Activated B cell treated with CpG ODN at 0.5 μM for 24 hours (primary cell): ENCODE measurements around the gene BCL2L14. TPM values are rescaled to one million over a fixed set of nuclear protein-coding genes. Genes with fewer than 3 reads are reported as not detected.
"Not testable (repeated sequence)": the region's sequence is repeated elsewhere in the genome, so short reads cannot be mapped to it uniquely, and the experiment has no call there.

Experiments used
- ATAC-seq: fragments of 200-7000 bp; cut with Tn5 transposase; one replicate; pipeline ENCODE4 v1.10.0; 2021; ENCODE audit warnings: low read depth, mild to moderate bottlenecking, moderate library complexity
- CTCF ChIA-PET: fragments of 350-600 bp; sonication (Branson Sonifier 250); formaldehyde crosslinking; loops from one replicate; lab custom pipeline; 2021; ENCODE audit warnings: antibody characterized with exemption; lab: Charles Lee
- POLR2A ChIA-PET: fragments of 350-600 bp; sonication (Branson Sonifier 250); formaldehyde crosslinking; loops from one replicate; lab custom pipeline; 2021; ENCODE audit warnings: antibody characterized with exemption; lab: Charles Lee
- DNase-seq: peaks from one replicate; pipeline ENCODE4 v3.0.0; 2022
- H3K27ac Mint-ChIP-seq: one replicate; pipeline ENCODE4 v1.8.0; 2020; ENCODE audit warnings: mixed read lengths
- H3K27me3 Mint-ChIP-seq: one replicate; pipeline ENCODE4 v1.8.0; 2021; ENCODE audit warnings: mixed read lengths
- H3K36me3 Mint-ChIP-seq: one replicate; pipeline ENCODE4 v1.8.0; 2021; ENCODE audit warnings: low read depth, mixed read lengths
- H3K4me1 Mint-ChIP-seq: one replicate; pipeline ENCODE4 v1.8.0; 2021; ENCODE audit warnings: mixed read lengths
- H3K4me3 Mint-ChIP-seq: one replicate; pipeline ENCODE4 v1.8.0; 2020; ENCODE audit warnings: mild to moderate bottlenecking, mixed read lengths
- H3K9me3 Mint-ChIP-seq: one replicate; pipeline ENCODE4 v1.8.0; 2020; ENCODE audit warnings: mixed read lengths
- intact Hi-C: fragments of 100-400 bp; cut with micrococcal nuclease; formaldehyde crosslinking; loops from one replicate; pipeline ENCODE4 v1.15.1; 2024
- total RNA-seq: library from RNA; stranded (reverse); gene quantifications from 2 replicates; pipeline ENCODE4 v1.2.3, GENCODE V29; 2022
- TF ChIP-seq, protein P1 (sequence below): fragments of 200-600 bp; IDR thresholded peaks from one replicate; pipeline ENCODE4 v1.8.0; 2022; ENCODE audit warnings: antibody characterized with exemption, mild to moderate bottlenecking

Gene BCL2L14
- total RNA-seq, 1 donor from 2014 or later = not detected

DNA sequence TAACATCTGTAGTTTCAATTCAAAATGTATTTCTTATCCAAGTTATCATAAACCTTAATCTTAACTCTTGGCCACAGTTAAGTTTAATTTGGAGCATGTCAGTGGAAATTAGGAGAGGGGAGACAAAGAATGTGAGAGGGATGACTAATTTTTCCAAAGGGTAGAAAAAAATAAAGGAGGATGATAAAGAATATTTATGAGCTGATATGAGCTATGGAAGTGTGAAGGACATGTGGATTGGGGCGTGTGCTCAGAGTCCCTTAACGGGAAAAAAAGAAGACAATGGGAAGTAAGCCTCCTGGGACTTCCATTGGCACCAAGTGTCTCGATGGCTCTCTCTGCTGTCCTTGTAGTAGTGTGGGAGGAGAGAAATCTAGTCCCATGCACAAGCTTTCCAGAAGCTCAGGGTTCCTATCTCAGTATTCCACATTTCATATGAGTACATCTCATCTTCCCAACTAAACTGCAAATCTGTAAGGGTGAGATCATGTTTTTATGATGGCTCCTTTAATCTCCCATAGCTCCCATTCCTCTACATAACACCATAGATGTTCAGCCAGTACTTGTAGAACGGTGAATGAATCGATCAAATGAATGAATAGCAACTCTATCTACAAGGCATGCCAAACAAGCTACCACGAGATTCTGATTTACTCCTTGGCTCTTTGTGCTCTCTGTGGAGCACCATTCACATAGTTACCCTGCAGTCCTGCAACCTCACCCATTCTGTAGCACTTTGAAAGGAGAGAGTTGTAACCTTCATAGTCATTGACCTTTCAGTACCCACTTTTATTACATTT, 27.4 kb downstream of the BCL2L14 start:
- no peak for DNase-seq
- H3K9me3 Mint-ChIP-seq = no peaks in the 10 kb centered on the region
- H3K27ac Mint-ChIP-seq = no peak overlapping the region
- TF ChIP-seq, protein P1, sequence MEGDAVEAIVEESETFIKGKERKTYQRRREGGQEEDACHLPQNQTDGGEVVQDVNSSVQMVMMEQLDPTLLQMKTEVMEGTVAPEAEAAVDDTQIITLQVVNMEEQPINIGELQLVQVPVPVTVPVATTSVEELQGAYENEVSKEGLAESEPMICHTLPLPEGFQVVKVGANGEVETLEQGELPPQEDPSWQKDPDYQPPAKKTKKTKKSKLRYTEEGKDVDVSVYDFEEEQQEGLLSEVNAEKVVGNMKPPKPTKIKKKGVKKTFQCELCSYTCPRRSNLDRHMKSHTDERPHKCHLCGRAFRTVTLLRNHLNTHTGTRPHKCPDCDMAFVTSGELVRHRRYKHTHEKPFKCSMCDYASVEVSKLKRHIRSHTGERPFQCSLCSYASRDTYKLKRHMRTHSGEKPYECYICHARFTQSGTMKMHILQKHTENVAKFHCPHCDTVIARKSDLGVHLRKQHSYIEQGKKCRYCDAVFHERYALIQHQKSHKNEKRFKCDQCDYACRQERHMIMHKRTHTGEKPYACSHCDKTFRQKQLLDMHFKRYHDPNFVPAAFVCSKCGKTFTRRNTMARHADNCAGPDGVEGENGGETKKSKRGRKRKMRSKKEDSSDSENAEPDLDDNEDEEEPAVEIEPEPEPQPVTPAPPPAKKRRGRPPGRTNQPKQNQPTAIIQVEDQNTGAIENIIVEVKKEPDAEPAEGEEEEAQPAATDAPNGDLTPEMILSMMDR = no peak
- CTCF ChIA-PET = no interaction called here
- H3K4me3 Mint-ChIP-seq = no peak overlapping the region
- intact Hi-C loops = no loop called here
- peaks cover 6% of the 10 kb centered on the region for H3K27me3 Mint-ChIP-seq
- H3K36me3 Mint-ChIP-seq = no peaks in the 10 kb centered on the region
- H3K4me1 Mint-ChIP-seq = no peaks in the 10 kb centered on the region
- no peak for ATAC-seq
- POLR2A ChIA-PET = no interaction called here

GRCh38 chr12:12098691-12099015, 27.9 kb downstream of the BCL2L14 start:
- Mint-ChIP-seq H3K27ac (no peak overlapping the region), H3K27me3 (peaks cover 6% of the 10 kb centered on the region), H3K36me3 (no peaks in the 10 kb centered on the region), H3K4me3 (no peak overlapping the region), H3K9me3 (no peaks in the 10 kb centered on the region), H3K4me1 (no peaks in the 10 kb centered on the region)
- CTCF ChIA-PET = no interaction called here
- intact Hi-C loops = no loop called here
- TF ChIP-seq, protein P1 = no peak
- no peak for ATAC-seq
- POLR2A ChIA-PET = no interaction called here
- DNase-seq = no peak

- no peaks in the 10 kb centered on the region for H3K36me3 Mint-ChIP-seq
- ChIA-PET POLR2A (no interaction called here), CTCF (no interaction called here)
- no peak overlapping the region for H3K27ac Mint-ChIP-seq
- ATAC-seq = no peak
- intact Hi-C loops = no loop called here
- H3K9me3 Mint-ChIP-seq = peaks cover 2% of the 10 kb centered on the region
- no peak for DNase-seq
- peaks cover 6% of the 10 kb centered on the region for H3K27me3 Mint-ChIP-seq
- H3K4me3 Mint-ChIP-seq = no peak overlapping the region
- TF ChIP-seq, protein P1 = no peak
- no peaks in the 10 kb centered on the region for H3K4me1 Mint-ChIP-seq
Measured at GRCh38 chr12:12099102-12099501, 28.4 kb downstream of the BCL2L14 start.

GRCh38 chr12:12107678-12108077, 36.9 kb downstream of the BCL2L14 start:
- intact Hi-C loops = no loop called here
- Mint-ChIP-seq H3K4me1 (no peaks in the 10 kb centered on the region), H3K27me3 (peaks cover 2% of the 10 kb centered on the region), H3K4me3 (no peak overlapping the region), H3K9me3 (peaks cover 22% of the 10 kb centered on the region), H3K27ac (no peak overlapping the region), H3K36me3 (no peaks in the 10 kb centered on the region)
- ChIA-PET POLR2A (no interaction called here), CTCF (no interaction called here)
- TF ChIP-seq, protein P1 = no peak
- ATAC-seq (no peak), DNase-seq (no peak)

- DNase-seq = no peak
- ATAC-seq = no peak
- no peak overlapping the region for H3K27ac Mint-ChIP-seq
- ChIA-PET CTCF (no interaction called here), POLR2A (no interaction called here)
- no peaks in the 10 kb centered on the region for H3K4me1 Mint-ChIP-seq
- intact Hi-C loops = no loop called here
- peaks cover 22% of the 10 kb centered on the region for H3K9me3 Mint-ChIP-seq
- H3K4me3 Mint-ChIP-seq = no peak overlapping the region
- no peaks in the 10 kb centered on the region for H3K36me3 Mint-ChIP-seq
- TF ChIP-seq, protein P1 = no peak
- H3K27me3 Mint-ChIP-seq = peaks cover 2% of the 10 kb centered on the region
Measured at GRCh38 chr12:12108441-12109058, 37.8 kb downstream of the BCL2L14 start.

GRCh38 chr12:12110923-12111555, 40.3 kb downstream of the BCL2L14 start:
- H3K4me3 Mint-ChIP-seq = peak overlapping the region; percentile 64
- CTCF ChIA-PET, H3K27ac Mint-ChIP-seq, H3K27me3 Mint-ChIP-seq, POLR2A ChIA-PET, H3K4me1 Mint-ChIP-seq, ATAC-seq, intact Hi-C loops, H3K36me3 Mint-ChIP-seq, DNase-seq: not testable (repeated sequence)
- peaks cover 18% of the 10 kb centered on the region for H3K9me3 Mint-ChIP-seq
